ENCODE results near the gene FLT3LG. TPM values are rescaled to one million over a fixed set of nuclear protein-coding genes. Genes with fewer than 3 reads are reported as not detected.

The FLT3LG gene
- total and polyA plus RNA-seq, 5 donors from 2014 or later, result 103 to 250 (median 117) TPM

DNA sequence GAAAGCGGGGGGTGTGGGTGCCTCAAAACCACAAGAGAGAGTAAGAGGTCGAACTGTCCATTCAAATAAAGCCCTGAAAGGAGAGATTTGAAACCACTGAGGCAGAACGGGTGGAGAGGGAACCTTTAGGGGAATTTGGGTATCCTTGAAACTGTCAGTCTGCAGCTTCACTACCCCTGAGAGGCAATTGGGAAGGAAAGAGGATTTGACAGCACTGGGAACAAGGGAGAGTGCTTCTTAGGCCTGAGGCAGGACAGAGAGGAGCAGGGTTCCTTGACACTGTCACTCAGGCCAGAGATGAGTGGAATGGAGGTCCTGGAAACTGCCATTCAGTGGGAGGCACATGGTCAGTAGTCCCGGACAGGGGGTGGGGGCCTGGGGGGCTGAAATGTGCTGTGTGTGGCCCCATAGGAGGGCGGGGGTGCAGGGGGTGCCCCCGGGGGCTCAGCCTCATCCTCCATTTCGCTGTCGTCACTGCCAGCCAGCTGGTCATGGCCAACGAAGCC is 43.8 kb upstream of the FLT3LG start:
- H3K27me3 ChIP-seq (ENCODE audit: control insufficient read depth, insufficient read depth, low read length), result peaks cover 43% of the 10 kb centered on the region
- Mint-ChIP-seq H3K4me3 (no peak overlapping the region), H3K9me3 (peaks cover 0 to 15% (median 1%) of the 10 kb centered on the region in 7 donors), H3K4me1 (peaks cover 0 to 54% (median 18%) of the 10 kb centered on the region in 4 donors), H3K27me3 (peaks cover 91% of the 10 kb centered on the region), H3K27ac (no peak overlapping the region), H3K36me3 (peaks cover 3% of the 10 kb centered on the region)
- H3K9me3 ChIP-seq (ENCODE audit: control insufficient read depth in 2 of 2, low read length in 2 of 2), result no peaks in the 10 kb centered on the region
- H3K4me1 ChIP-seq (ENCODE audit: control insufficient read depth, insufficient read depth, low read length, poor library complexity, severe bottlenecking), result peaks cover 39% of the 10 kb centered on the region
- H3K4me3 ChIP-seq (ENCODE audit: low read depth, low read length), result no peak overlapping the region
- DNase-seq (no peak), ATAC-seq (ENCODE audit: low read depth in 2 of 2) (no peak)
- no peak overlapping the region for H3K27ac ChIP-seq (ENCODE audit: insufficient read depth, low read length, poor library complexity, severe bottlenecking)
- no peaks in the 10 kb centered on the region for H3K36me3 ChIP-seq (ENCODE audit: control insufficient read depth, insufficient read depth, low read length)

DNA sequence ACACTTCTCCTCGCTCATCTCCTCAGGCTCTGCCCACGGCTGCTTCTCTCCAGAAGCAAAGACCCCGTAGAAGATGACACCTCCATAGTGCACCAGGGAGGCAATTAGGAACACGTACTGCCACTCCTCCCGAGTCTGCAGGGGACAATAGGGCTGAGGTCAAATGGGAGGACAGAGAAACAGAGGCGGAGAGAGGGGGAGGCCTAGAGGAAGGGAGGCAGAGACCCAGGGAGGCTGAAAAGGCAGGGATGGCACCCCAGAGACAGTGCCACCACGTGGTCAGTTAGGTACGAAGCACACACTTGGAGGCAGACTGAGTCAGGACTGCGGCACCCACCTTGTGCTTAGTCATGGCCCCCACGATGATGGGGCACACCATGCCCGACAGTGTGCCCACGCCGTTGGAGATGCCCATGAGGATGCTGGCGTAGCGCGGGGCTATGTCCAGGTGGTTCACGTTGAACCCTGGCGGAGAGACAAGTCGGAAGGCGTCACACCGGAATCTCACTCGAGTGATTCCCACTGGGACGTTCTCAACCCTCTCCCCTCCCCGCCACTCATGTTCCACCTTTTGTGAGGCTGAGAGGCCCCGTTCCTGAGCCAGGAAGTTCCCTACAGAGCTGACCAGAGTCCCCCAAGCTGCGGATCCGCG is 43.2 kb upstream of the FLT3LG start:
- Mint-ChIP-seq H3K36me3 (peaks cover 3% of the 10 kb centered on the region), H3K27ac (peak overlapping the region in 1 of 3 donors; percentile 64), H3K4me3 (no peak overlapping the region), H3K4me1 (peaks cover 0 to 51% (median 19%) of the 10 kb centered on the region in 4 donors), H3K9me3 (peaks cover 0 to 15% (median 1%) of the 10 kb centered on the region in 7 donors), H3K27me3 (peaks cover 91% of the 10 kb centered on the region)
- no peak for ATAC-seq (ENCODE audit: low read depth in 2 of 2)
- Histone ChIP-seq H3K27me3 (ENCODE audit: control insufficient read depth, insufficient read depth, low read length) (peaks cover 39% of the 10 kb centered on the region), H3K4me3 (ENCODE audit: low read depth, low read length) (no peak overlapping the region), H3K36me3 (ENCODE audit: control insufficient read depth, insufficient read depth, low read length) (no peaks in the 10 kb centered on the region), H3K27ac (ENCODE audit: insufficient read depth, low read length, poor library complexity, severe bottlenecking) (no peak overlapping the region), H3K9me3 (ENCODE audit: control insufficient read depth in 2 of 2, low read length in 2 of 2) (no peaks in the 10 kb centered on the region), H3K4me1 (ENCODE audit: control insufficient read depth, insufficient read depth, low read length, poor library complexity, severe bottlenecking) (peaks cover 39% of the 10 kb centered on the region)
- peak in 1 of 3 donors; percentile 47 for DNase-seq

DNA sequence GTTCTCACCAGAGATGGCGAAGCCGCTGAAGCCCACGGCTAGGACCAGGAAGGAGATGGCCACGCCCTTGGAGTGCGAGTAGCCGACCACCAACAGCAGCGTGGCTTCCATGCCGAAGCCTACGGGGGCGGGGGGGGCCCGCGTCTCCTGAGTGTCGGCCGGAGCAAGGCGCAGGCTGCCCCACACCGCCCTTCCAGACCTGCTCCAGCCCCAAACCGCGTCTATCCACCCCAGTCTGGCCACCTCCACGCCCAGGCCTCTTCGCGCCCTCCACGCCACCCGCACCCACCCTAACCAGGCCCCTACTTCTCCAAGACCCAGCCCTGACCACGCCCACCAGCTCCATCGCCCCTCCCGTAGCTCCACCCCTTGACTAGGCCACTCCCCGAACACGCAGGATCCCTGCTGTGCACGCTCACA is 42.7 kb upstream of the FLT3LG start:
- no peak overlapping the region for H3K27ac ChIP-seq (ENCODE audit: insufficient read depth, low read length, poor library complexity, severe bottlenecking)
- no peaks in the 10 kb centered on the region for H3K36me3 ChIP-seq (ENCODE audit: control insufficient read depth, insufficient read depth, low read length)
- Mint-ChIP-seq H3K9me3 (peaks cover 0 to 13% (median 1%) of the 10 kb centered on the region in 7 donors), H3K27me3 (peaks cover 89% of the 10 kb centered on the region), H3K4me3 (no peak overlapping the region), H3K36me3 (peaks cover 3% of the 10 kb centered on the region), H3K4me1 (peaks cover 0 to 52% (median 18%) of the 10 kb centered on the region in 4 donors), H3K27ac (no peak overlapping the region)
- peak in 1 of 3 donors; percentile 26 for DNase-seq
- H3K9me3 ChIP-seq (ENCODE audit: control insufficient read depth in 2 of 2, low read length in 2 of 2), result no peaks in the 10 kb centered on the region
- peaks cover 39% of the 10 kb centered on the region for H3K27me3 ChIP-seq (ENCODE audit: control insufficient read depth, insufficient read depth, low read length)
- H3K4me1 ChIP-seq (ENCODE audit: control insufficient read depth, insufficient read depth, low read length, poor library complexity, severe bottlenecking), result peaks cover 36% of the 10 kb centered on the region
- no peak for ATAC-seq (ENCODE audit: low read depth in 2 of 2)
- no peak overlapping the region for H3K4me3 ChIP-seq (ENCODE audit: low read depth, low read length)

DNA sequence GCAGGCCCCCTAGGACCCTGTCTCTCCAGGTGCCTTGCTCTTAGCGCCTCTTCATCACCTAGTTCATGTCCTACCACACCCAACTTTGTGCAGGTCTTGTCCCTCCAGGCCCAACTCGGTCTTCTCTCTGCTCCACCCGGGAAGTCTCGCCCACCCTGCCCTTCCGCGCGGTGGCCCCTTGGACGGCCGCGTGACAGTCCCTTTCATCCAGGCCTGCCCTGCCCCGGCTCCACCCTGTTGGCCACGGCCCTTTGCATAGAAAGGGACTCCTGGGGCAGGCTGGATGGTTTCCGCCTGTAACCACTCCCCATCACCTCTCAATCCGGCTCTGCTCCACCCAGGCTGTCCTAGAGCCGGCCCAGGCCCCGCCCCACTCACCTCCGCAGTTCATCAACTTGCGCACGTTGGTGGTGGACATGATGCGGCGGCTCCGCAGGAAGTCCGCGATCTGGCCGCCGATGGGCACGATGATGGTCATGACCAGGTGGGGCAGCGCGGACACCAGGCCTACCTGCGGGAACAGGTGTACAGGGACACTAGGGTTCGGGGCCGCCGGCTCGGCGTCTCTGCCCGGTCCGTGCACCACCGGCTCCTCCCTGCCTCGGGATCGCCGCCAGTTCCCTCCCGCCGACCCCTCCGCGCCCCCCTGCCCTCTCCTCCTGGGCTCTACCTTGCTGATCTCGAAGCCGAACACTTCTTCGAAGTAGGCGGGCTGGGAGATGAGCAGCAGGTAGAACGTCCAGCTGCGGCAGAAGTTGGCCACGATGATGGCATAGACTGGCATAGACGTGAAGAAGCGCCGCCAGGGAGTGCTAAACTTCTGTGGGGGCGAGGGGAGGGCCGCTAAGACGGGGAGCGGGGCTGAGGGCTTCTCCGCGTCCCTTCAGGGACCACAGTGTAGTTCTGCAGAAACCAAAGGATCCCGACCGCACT is 41.6 kb upstream of the FLT3LG start:
- peak overlapping the region; percentile 5 to 63 (median 46) for H3K4me3 Mint-ChIP-seq
- Histone ChIP-seq H3K4me1 (ENCODE audit: control insufficient read depth, insufficient read depth, low read length, poor library complexity, severe bottlenecking) (peaks cover 42% of the 10 kb centered on the region), H3K9me3 (ENCODE audit: control insufficient read depth in 2 of 2, low read length in 2 of 2) (no peaks in the 10 kb centered on the region), H3K27me3 (ENCODE audit: control insufficient read depth, insufficient read depth, low read length) (peaks cover 31% of the 10 kb centered on the region), H3K36me3 (ENCODE audit: control insufficient read depth, insufficient read depth, low read length) (no peaks in the 10 kb centered on the region), H3K27ac (ENCODE audit: insufficient read depth, low read length, poor library complexity, severe bottlenecking) (no peak overlapping the region), H3K4me3 (ENCODE audit: low read depth, low read length) (no peak overlapping the region)
- H3K36me3 Mint-ChIP-seq, result peaks cover 3% of the 10 kb centered on the region
- peaks cover 89% of the 10 kb centered on the region for H3K27me3 Mint-ChIP-seq
- peak; percentile 65 to 69 for ATAC-seq (ENCODE audit: low read depth in 2 of 2)
- H3K27ac Mint-ChIP-seq, result no peak overlapping the region
- H3K4me1 Mint-ChIP-seq, result peaks cover 0 to 50% (median 18%) of the 10 kb centered on the region in 4 donors
- peaks cover 0 to 7% (median 1%) of the 10 kb centered on the region in 7 donors for H3K9me3 Mint-ChIP-seq
- peak in 1 of 3 donors; percentile 69 for DNase-seq

DNA sequence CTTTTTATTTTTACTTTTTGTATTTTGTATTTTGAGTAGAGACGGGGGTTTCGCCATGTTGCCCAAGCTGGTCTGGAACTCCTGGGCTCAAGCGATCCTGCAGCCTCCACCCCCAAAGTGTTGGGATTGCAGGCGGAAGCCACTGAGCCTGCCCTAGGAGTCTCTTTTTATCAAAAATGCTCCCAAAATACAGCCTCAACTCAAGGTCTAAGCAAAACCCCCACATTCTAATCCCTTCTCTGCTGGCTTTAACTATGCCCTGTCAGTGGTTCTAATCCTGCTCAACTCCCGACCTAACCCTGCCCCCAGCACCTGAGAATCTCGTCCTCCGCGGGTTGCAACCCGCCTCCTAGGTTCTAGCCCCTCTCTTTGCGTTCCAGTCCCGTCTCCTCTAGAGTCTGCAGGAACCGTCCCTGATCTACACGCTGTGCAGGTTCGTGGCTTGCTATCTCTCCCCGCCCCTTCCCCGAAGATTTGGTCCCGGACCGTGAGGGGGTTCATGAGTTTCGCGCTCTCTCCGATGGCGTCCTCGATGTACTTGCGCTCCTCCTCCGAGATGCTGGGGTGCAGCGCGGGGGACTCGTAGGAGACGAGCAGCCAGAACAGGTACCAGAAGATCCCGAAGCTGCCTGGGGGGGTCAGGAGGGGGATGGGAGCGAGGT is 40.6 kb upstream of the FLT3LG start:
- DNase-seq (no peak), ATAC-seq (ENCODE audit: low read depth in 2 of 2) (no peak)
- Mint-ChIP-seq H3K36me3 (peaks cover 3% of the 10 kb centered on the region), H3K27me3 (peaks cover 89% of the 10 kb centered on the region), H3K9me3 (peaks cover 0 to 7% (median 1%) of the 10 kb centered on the region in 7 donors), H3K4me3 (peak overlapping the region; percentile 63 to 88 (median 74)), H3K4me1 (peaks cover 0 to 46% (median 16%) of the 10 kb centered on the region in 4 donors), H3K27ac (no peak overlapping the region)
- Histone ChIP-seq H3K27ac (ENCODE audit: insufficient read depth, low read length, poor library complexity, severe bottlenecking) (no peak overlapping the region), H3K4me3 (ENCODE audit: low read depth, low read length) (no peak overlapping the region), H3K27me3 (ENCODE audit: control insufficient read depth, insufficient read depth, low read length) (peaks cover 33% of the 10 kb centered on the region), H3K9me3 (ENCODE audit: control insufficient read depth in 2 of 2, low read length in 2 of 2) (no peaks in the 10 kb centered on the region), H3K36me3 (ENCODE audit: control insufficient read depth, insufficient read depth, low read length) (no peaks in the 10 kb centered on the region), H3K4me1 (ENCODE audit: control insufficient read depth, insufficient read depth, low read length, poor library complexity, severe bottlenecking) (peaks cover 33% of the 10 kb centered on the region)

DNA sequence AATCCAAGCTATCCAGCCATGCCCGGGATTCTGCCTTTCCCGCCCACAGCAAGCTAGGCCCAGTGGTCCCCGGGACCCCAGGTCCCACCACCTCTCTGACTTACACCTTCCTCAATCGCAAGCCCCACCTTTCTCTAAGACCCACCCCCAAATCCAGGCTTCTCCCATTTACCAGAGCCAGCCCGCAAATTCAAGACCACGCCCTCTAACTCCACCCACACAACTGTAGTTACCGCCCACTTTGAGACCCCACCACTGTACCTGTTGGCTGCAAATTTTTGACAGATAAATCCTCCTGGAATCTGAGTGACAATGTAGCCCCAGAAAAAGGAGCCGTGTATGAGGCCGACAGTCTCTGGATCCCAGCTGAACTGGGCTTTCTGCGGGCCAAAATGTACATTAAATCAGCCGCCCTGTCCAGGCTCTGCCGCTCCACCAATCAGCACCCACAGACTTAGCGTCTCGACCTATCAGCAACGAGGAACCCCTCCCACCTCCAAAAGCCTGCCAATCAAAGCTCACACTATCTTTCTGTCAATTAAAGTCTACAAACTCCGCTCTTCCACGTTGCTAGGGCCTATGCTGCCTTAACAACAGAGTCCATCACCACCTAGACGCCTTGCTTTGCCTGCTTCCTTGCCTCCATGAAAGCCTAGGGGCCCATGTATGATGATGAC is 39.0 kb upstream of the FLT3LG start:
- ATAC-seq (ENCODE audit: low read depth in 2 of 2) (no peak), DNase-seq (no peak)
- no peak overlapping the region for H3K4me3 ChIP-seq (ENCODE audit: low read depth, low read length)
- peaks cover 0 to 41% (median 13%) of the 10 kb centered on the region in 4 donors for H3K4me1 Mint-ChIP-seq
- H3K27me3 Mint-ChIP-seq, result peaks cover 89% of the 10 kb centered on the region
- H3K4me3 Mint-ChIP-seq, result no peak overlapping the region
- peaks cover 28% of the 10 kb centered on the region for H3K4me1 ChIP-seq (ENCODE audit: control insufficient read depth, insufficient read depth, low read length, poor library complexity, severe bottlenecking)
- H3K36me3 ChIP-seq (ENCODE audit: control insufficient read depth, insufficient read depth, low read length), result no peaks in the 10 kb centered on the region
- H3K27me3 ChIP-seq (ENCODE audit: control insufficient read depth, insufficient read depth, low read length), result peaks cover 39% of the 10 kb centered on the region
- peaks cover 2% of the 10 kb centered on the region for H3K36me3 Mint-ChIP-seq
- H3K9me3 Mint-ChIP-seq, result peaks cover 0 to 9% (median 1%) of the 10 kb centered on the region in 7 donors
- no peaks in the 10 kb centered on the region for H3K9me3 ChIP-seq (ENCODE audit: control insufficient read depth in 2 of 2, low read length in 2 of 2)
- H3K27ac Mint-ChIP-seq, result no peak overlapping the region
- H3K27ac ChIP-seq (ENCODE audit: insufficient read depth, low read length, poor library complexity, severe bottlenecking), result no peak overlapping the region

DNA sequence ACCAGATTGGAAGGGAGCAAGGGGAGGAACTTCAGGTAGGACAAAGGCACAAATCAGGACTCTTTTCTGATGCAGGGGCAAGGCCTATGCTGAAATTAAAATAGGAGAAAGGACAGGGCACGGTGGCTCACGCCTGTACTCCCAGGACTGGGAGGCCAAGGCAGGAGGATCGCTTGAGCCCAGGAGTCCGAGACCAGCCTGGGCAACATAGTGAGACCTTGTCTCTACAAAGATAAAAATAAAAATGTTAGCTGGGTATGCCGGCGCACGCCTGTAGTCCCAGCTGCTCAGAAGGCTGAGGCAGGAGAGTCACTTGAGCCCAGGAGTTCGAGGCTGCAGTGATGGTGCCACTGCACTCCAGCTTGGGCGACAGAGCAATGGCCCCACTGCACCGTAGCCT is 38.3 kb upstream of the FLT3LG start:
- H3K4me1 Mint-ChIP-seq, result peaks cover 0 to 43% (median 16%) of the 10 kb centered on the region in 4 donors
- no peak overlapping the region for H3K4me3 Mint-ChIP-seq
- DNase-seq (no peak), ATAC-seq (ENCODE audit: low read depth in 2 of 2) (no peak)
- Histone ChIP-seq H3K4me1 (ENCODE audit: control insufficient read depth, insufficient read depth, low read length, poor library complexity, severe bottlenecking) (peaks cover 28% of the 10 kb centered on the region), H3K27ac (ENCODE audit: insufficient read depth, low read length, poor library complexity, severe bottlenecking) (no peak overlapping the region), H3K4me3 (ENCODE audit: low read depth, low read length) (no peak overlapping the region), H3K36me3 (ENCODE audit: control insufficient read depth, insufficient read depth, low read length) (no peaks in the 10 kb centered on the region), H3K9me3 (ENCODE audit: control insufficient read depth in 2 of 2, low read length in 2 of 2) (no peaks in the 10 kb centered on the region), H3K27me3 (ENCODE audit: control insufficient read depth, insufficient read depth, low read length) (peaks cover 41% of the 10 kb centered on the region)
- no peak overlapping the region for H3K27ac Mint-ChIP-seq
- H3K36me3 Mint-ChIP-seq, result no peaks in the 10 kb centered on the region
- H3K9me3 Mint-ChIP-seq, result peaks cover 0 to 9% (median 1%) of the 10 kb centered on the region in 7 donors
- peaks cover 90% of the 10 kb centered on the region for H3K27me3 Mint-ChIP-seq

All from CD4-positive, CD25-positive, alpha-beta regulatory T cell (primary cell).